ENCODE results near the gene GNG2. TPM values are rescaled to one million over a fixed set of nuclear protein-coding genes. Genes with fewer than 3 reads are reported as not detected.

GNG2 gene
- total RNA-seq, 1 experiment from 2014 or later = 7.0 TPM

DNA sequence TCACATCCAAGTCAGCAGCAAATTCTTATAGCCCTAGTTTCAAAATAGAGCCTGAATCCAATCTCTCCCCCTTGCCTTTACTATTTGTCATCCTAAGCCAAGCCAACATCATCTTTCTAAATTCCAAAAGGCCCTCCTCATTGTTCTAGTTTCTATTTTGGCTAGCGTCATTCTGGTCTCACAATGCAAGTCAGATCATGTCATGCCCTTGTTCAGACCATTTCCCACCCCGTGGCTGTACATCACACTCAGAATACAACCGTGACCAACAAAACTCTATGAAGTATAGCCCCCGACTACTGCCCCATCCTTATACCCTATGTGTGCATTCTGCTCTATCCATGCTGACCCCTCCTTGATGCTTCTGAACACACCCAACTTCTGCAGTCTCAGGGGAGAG lies 12.3 kb upstream of the GNG2 start:
- Histone ChIP-seq H4K91ac (ENCODE audit: insufficient read length, low read depth, low read length) (no peak overlapping the region), H3K23ac (ENCODE audit: insufficient read length, low read depth, low read length) (no peak overlapping the region), H2BK12ac (ENCODE audit: insufficient read length, low read depth, low read length) (no peak overlapping the region), H3K4ac (ENCODE audit: low read depth, low read length) (no peak overlapping the region; the same call in 1 of the 2 replicates), H3K79me2 (ENCODE audit: insufficient read depth, low read length) (no peaks in the 10 kb centered on the region), H2AFZ (ENCODE audit: low read length) (no peak overlapping the region), H3K9ac (ENCODE audit: extremely low read depth, insufficient read length, low read length) (no peak overlapping the region), H4K5ac (ENCODE audit: insufficient read length, low read depth, low read length) (no peak overlapping the region), H2BK15ac (ENCODE audit: low read depth, low read length) (no peak overlapping the region), H3T11ph (ENCODE audit: low read length) (no peak overlapping the region), H3K56ac (ENCODE audit: insufficient read length, low read depth, low read length) (no peak overlapping the region), H4K20me1 (ENCODE audit: control insufficient read depth, insufficient read depth, insufficient read length) (no peaks in the 10 kb centered on the region), H2BK120ac (ENCODE audit: low read depth, low read length, poor library complexity, severe bottlenecking) (no peak overlapping the region), H3K27me3 (ENCODE audit: insufficient read depth, low read length) (no peaks in the 10 kb centered on the region), H3K4me1 (ENCODE audit: insufficient read depth, low read length) (peaks cover 5% of the 10 kb centered on the region; the same call in 1 of the 2 replicates), H4K8ac (replicated peaks; ENCODE audit: insufficient read length, low read depth, low read length) (no peak overlapping the region), H2BK20ac (ENCODE audit: low read depth, low read length, poor library complexity, severe bottlenecking) (no peak overlapping the region), H3K18ac (ENCODE audit: insufficient read length, low read depth, low read length) (no peak overlapping the region), H3K9me3 (ENCODE audit: control insufficient read depth, low read depth, low read length) (no peaks in the 10 kb centered on the region), H3K27ac (ENCODE audit: insufficient read length, low read depth, low read length) (no peak overlapping the region), H2AK5ac (ENCODE audit: insufficient read length, low read length) (no peak overlapping the region), H3K79me1 (ENCODE audit: insufficient read depth, low read depth, low read length, poor library complexity, severe bottlenecking) (no peaks in the 10 kb centered on the region), H3K23me2 (ENCODE audit: insufficient read length, low read depth, low read length, poor library complexity, severe bottlenecking) (peaks cover 3% of the 10 kb centered on the region), H3K14ac (ENCODE audit: insufficient read depth, low read length) (no peak overlapping the region), H3K4me2 (ENCODE audit: insufficient read depth, insufficient read length, low read length) (no peak overlapping the region), H2BK5ac (ENCODE audit: insufficient read length, low read length) (no peak overlapping the region)
- WGBS (ENCODE audit: extremely low coverage, insufficient read length, low lambda C conversion rate) = no CpG with 5 or more reads among the region's 4 CpGs
- TF ChIP-seq, protein P1, sequence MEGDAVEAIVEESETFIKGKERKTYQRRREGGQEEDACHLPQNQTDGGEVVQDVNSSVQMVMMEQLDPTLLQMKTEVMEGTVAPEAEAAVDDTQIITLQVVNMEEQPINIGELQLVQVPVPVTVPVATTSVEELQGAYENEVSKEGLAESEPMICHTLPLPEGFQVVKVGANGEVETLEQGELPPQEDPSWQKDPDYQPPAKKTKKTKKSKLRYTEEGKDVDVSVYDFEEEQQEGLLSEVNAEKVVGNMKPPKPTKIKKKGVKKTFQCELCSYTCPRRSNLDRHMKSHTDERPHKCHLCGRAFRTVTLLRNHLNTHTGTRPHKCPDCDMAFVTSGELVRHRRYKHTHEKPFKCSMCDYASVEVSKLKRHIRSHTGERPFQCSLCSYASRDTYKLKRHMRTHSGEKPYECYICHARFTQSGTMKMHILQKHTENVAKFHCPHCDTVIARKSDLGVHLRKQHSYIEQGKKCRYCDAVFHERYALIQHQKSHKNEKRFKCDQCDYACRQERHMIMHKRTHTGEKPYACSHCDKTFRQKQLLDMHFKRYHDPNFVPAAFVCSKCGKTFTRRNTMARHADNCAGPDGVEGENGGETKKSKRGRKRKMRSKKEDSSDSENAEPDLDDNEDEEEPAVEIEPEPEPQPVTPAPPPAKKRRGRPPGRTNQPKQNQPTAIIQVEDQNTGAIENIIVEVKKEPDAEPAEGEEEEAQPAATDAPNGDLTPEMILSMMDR (conservative IDR thresholded peaks at IDR 0.05) = no peak
- Mint-ChIP-seq H3K9me3 (no peaks in the 10 kb centered on the region; a peak in 1 of 5 replicates), H3K27me3 (ENCODE audit: low read depth) (no peaks in the 10 kb centered on the region), H3K27ac (peak overlapping the region in 1 of 3 experiments; percentile 70; a peak in 1 of 7 replicates), H3K36me3 (ENCODE audit: insufficient read depth in 1 of 3, low read depth in 3 of 3) (no peaks in the 10 kb centered on the region), H3K4me1 (peaks cover 24 to 26% of the 10 kb centered on the region in 2 experiments), H3K4me3 (no peak overlapping the region)
- DNase-seq = no peak
